Measurements from ENCODE around the gene QPCT.
"Not testable (repeated sequence)": the region's sequence is repeated elsewhere in the genome, so short reads cannot be mapped to it uniquely, and the experiment has no call there.

The QPCT gene

GRCh38 chr2:37379881-37380296, 35.5 kb downstream of the QPCT start:
- TF ChIP-seq CTCF (conservative IDR thresholded peaks at IDR 0.05; ENCODE audit: low read depth) = no peak
- CTCF ChIA-PET = no interaction called here
- POLR2A ChIA-PET (ENCODE audit: low non-redundant PET) = no interaction called here
- no peak overlapping the region for H3K27ac ChIP-seq
- DNase-seq (ENCODE audit: low spot score) = no peak

- POLR2A ChIA-PET (ENCODE audit: low non-redundant PET) = interaction anchor here (0.6 kb wide), 2 partner anchors 9 to 1371 kb away, joined by 3 to 4 read pairs; partner anchors contain the start of gene SRSF7
- DNase-seq (ENCODE audit: low spot score); H3K27ac ChIP-seq; CTCF ChIA-PET: not testable (repeated sequence)
Measured at GRCh38 chr2:37380787-37381186, 36.4 kb downstream of the QPCT start.

- H3K27ac ChIP-seq; POLR2A ChIA-PET (ENCODE audit: low non-redundant PET); CTCF ChIA-PET; DNase-seq (ENCODE audit: low spot score): not testable (repeated sequence)
Measured at GRCh38 chr2:37384261-37384660, 39.8 kb downstream of the QPCT start.

- DNase-seq (ENCODE audit: low spot score) = no peak
- ChIA-PET POLR2A (ENCODE audit: low non-redundant PET) (no interaction called here), CTCF (interaction anchor here (0.6 kb wide), 1 partner anchor 893 kb away, joined by 3 read pairs; no protein-coding TSS in a partner anchor)
- TF ChIP-seq CTCF (conservative IDR thresholded peaks at IDR 0.05; ENCODE audit: low read depth) = no peak
- H3K27ac ChIP-seq = no peak overlapping the region
Measured at GRCh38 chr2:37387148-37387835, 42.9 kb downstream of the QPCT start.

- H3K27ac ChIP-seq = no peak overlapping the region
- ChIA-PET POLR2A (ENCODE audit: low non-redundant PET) (no interaction called here), CTCF (no interaction called here)
- DNase-seq (ENCODE audit: low spot score) = peak; percentile 60
- no peak for TF ChIP-seq CTCF (conservative IDR thresholded peaks at IDR 0.05; ENCODE audit: low read depth)
Measured at GRCh38 chr2:37388074-37388473, 43.6 kb downstream of the QPCT start.

- ChIA-PET POLR2A (ENCODE audit: low non-redundant PET) (no interaction called here), CTCF (interaction anchor here (0.6 kb wide), 1 partner anchor 488 kb away, joined by 3 read pairs; no protein-coding TSS in a partner anchor)
- DNase-seq (ENCODE audit: low spot score) = no peak
- no peak for TF ChIP-seq CTCF (conservative IDR thresholded peaks at IDR 0.05; ENCODE audit: low read depth)
- H3K27ac ChIP-seq = no peak overlapping the region
Measured at GRCh38 chr2:37389395-37389794, 45.0 kb downstream of the QPCT start.

GRCh38 chr2:37389989-37390765, 45.7 kb downstream of the QPCT start:
- DNase-seq (ENCODE audit: low spot score) = peak; percentile 93
- POLR2A ChIA-PET (ENCODE audit: low non-redundant PET) = no interaction called here
- H3K27ac ChIP-seq = peak overlapping the region; percentile 49; the same call in 1 of the 2 replicates
- CTCF ChIA-PET = interaction anchor here (0.6 to 1.5 kb wide), 2 partner anchors 487 to 592 kb away, joined by 3 to 6 read pairs; no protein-coding TSS in a partner anchor
- no peak for TF ChIP-seq CTCF (conservative IDR thresholded peaks at IDR 0.05; ENCODE audit: low read depth)
